PC-3 (cell line): ENCODE results near the gene KIR2DL4.

ENCODE experiments used
- CTCF ChIP-seq: fragments of 300-600 bp; sonication (generic); conservative IDR thresholded peaks from 2 replicates; pipeline ENCODE4 v1.5.1; 2017; ENCODE audit warnings: antibody characterized with exemption, low read depth, mild to moderate bottlenecking, low read length
- EZH2 ChIP-seq: fragments of 300-600 bp; sonication (generic); IDR thresholded peaks from one replicate; pipeline ENCODE4 v1.6.1; 2017; ENCODE audit warnings: antibody characterized with exemption, mild to moderate bottlenecking, low read length; ENCODE audit not compliant: unreplicated experiment
- EZH2phosphoT487 ChIP-seq: fragments of 300-600 bp; sonication (generic); IDR thresholded peaks from 2 replicates; pipeline ENCODE4 v1.6.1; 2018; ENCODE audit warnings: mild to moderate bottlenecking, antibody characterized with exemption, low read length, borderline replicate concordance

DNA sequence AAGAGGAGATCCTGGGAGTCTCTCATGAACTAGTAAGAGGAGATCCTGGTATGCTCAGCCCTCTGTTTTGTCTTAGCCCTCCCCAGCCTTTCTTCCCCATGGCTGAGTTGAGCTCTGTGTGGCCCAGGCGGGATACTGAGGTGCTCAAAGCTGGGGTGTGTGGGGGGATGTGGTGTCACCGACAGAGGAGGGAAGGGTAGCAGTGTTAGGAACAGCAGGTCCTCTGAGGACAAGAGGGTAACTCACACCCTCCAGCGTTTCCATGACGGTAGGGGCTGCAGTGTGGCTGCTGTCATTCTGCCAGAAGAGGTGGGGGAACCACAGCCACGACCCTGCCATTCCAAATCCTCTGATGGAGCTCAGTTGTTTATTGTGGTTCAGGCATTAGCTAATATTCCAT, 691 bp downstream of the KIR2DL4 start:
- TF ChIP-seq CTCF (no peak), EZH2phosphoT487 (no peak), EZH2 (no peak)
